NCI-H345 treated with DMSO at 0.1 percent for 48 hours (cell line): Measurements from ENCODE around the gene UBD.

Experiments used
- DNase-seq: peaks from one replicate; lab custom pipeline; 2025; ENCODE audit not compliant: unreplicated experiment; lab: John Stamatoyannopoulos, UW

The UBD gene

DNA sequence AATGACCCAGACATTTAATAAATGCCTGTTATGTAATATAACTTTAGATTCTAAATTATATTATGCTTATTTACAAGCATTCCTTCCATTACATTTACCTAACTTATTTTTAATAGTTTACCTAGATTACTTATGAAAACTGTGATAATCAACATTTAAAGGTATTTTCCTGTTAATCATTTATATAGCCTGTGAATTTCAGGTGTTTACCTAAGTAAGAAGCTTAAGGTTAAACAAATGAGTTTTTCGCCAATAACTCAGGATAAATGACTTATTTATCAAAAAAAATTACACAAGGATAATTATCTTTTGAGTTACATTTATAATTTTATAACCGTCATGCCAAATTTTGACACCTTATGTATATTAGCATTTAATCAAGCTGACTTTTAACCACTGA lies 35.5 kb downstream of the UBD start:
- DNase-seq, result no peak

GRCh38 chr6:29522227-29522626 lies 37.3 kb downstream of the UBD start:
- DNase-seq, result no peak

GRCh38 chr6:29521006-29521680 lies 38.4 kb downstream of the UBD start:
- no peak for DNase-seq

DNA sequence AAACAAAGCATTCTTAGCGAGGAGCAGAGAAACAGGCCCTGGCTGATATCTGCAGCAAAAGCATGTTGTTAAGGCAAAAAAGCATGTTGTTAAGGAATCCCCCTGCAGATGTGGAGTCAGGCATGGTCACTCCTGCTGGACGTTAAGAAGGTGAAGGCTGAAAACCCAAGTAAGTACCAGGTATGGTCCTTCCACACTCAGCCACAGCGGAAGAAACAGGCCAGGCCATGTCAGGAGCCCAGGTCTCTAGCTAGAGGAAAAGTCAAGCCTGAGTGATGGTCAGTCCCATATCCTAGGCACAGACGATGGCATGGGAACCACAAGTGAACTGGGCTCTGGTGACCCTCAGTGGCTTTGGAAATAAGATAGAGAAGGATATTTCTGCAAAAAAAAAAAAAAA lies 39.3 kb downstream of the UBD start:
- no peak for DNase-seq

DNA sequence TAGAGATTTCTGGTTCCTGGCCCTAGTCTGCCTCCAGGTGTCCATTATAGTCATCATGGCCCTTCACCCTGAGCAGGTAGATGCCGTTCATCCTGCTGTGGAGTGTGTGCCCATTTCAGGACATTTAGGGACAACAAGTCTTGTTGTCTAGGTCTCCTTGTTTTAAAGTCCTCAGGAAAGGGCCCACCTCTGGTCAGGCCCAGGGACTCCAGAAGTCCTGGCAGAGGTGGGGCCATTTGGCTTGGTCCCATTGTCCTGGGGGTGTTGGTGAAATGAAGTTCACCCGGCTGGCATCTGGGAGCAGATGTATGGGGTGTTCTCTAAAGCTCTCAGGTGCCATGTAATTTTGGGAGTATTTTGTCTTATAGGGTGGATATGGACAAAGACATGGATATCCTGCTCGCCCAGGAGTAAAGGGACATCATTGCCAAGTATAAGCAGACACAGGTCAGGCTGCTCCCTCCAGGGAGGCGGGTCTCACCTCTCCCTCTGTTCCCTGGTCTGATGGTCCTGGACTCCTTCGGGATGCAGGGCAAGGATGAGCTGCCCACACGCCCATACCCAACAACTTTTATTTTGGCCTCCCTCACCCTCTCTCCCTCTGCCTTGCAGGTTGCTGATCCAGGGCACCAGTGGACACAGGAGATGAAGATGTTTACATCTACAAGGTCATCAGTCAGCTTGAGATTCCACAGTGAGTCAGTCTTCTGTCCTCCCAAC lies 40.1 kb downstream of the UBD start:
- no peak for DNase-seq

DNA sequence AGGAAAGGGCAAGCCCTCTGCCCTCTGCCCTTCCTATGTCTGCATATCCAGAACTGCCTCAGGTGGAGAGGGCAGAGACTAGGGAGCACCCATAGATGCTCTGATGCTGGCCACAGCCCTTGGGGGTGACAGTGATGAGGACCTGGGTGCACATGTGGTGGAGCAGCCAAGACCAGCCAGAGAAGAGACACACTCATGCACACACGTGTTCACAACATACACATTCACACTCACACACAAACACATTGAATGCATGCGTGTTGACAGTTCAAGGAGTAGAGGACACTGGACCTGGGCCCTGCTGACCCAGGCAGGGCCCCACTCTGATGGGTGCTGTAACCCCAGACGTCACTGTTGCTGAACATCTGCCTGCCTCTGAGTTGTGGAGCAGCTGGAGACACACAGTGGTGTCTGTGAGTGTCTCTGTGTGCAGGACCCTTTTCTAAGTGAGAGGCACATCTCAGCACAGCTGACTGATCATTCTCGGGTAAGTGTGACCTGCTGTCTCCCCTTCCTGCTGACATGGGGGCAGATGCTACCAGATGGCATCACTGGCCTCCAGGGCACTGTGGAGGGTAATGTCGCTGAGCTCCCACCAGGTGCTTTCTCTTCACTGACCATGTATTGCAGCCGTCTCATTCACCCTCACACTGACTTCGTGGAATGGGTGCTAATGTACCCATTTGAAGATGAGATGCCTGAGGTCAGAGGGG lies 41.6 kb downstream of the UBD start:
- DNase-seq, result no peak

GRCh38 chr6:29517245-29517644 lies 42.3 kb downstream of the UBD start:
- no peak for DNase-seq

DNA sequence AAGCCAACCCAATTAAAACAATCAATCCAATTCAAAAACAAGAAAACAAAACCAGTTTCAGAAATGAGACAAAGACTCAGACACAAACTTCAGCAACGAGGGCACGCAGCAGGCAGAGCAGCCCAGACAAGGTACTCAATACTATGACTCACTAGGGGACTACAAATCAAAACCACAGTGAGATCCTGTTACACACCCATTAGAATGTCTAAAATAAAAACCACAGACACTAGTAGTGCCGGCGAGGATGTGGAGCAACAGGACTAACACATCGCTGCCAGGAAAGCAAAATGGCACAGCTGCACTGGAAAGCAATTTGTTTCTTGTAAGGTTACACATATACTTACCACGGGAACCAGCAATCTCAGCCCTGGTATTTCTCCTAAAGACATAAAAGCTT lies 43.4 kb downstream of the UBD start:
- DNase-seq, result no peak

- no peak for DNase-seq
These were observed 48.7 kb downstream of the UBD start for GRCh38 chr6:29510746-29511300.

DNA sequence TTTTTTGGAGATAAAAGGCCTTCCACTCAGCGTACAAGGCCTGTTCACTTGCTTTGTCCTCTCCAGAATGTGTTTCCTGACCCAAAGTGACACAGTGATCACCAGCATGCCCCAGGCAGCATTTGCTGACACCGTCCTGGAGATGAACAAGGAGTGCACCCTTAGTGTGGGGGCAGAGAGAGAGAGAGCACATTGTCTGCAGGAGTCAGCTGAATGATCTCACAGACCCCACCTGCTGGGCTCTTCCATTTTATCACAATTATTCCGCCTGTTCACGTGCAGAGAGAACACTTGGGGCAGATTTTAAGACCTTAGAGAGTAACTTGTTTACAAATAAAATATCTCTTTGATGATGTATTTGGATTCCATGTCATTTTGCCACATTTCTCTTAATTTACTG lies 49.3 kb downstream of the UBD start:
- no peak for DNase-seq

DNA sequence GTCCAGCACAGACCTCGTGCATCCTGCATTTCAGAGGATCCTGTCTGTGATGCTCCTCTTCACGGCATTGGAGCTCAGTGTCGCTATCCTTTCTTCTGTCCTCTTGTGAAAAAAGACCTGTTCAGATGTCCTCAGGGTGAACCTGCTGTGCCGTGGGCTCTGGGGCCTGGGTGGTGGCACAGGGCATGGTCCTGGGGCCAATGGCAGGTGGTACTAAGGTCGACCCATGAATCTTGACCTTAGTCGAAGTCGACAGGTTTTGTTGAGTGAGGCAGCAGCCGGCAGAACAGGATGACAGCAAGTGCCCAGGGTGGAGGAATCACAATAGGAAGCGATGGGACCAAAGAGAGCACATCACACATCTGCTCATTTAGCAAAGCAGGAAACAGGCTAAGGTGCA lies 49.8 kb downstream of the UBD start:
- DNase-seq, result no peak

GRCh38 chr6:29509239-29509638 lies 50.3 kb downstream of the UBD start:
- DNase-seq, result no peak

DNA sequence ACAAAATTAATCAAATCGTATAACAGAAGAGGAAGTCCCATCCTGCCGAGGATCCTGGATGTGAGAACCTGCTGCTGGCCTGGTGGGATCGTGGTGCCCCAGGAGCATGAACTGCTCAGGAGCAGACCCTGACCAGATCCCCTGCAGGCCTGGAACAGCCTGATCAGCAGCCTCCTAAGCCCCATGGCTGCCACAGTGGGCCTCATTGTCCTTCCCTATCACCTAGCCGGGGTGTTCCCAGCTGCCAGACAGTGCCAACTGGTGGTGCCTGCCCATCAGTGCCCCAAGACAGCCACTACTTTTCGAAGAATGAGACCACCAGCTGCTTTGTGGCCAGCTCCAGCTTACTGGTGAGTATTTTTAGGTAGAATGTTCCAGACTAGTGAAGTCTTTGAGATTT lies 52.2 kb downstream of the UBD start:
- no peak for DNase-seq

- DNase-seq, result no peak
These were observed 53.0 kb downstream of the UBD start for GRCh38 chr6:29506446-29507067.

DNA sequence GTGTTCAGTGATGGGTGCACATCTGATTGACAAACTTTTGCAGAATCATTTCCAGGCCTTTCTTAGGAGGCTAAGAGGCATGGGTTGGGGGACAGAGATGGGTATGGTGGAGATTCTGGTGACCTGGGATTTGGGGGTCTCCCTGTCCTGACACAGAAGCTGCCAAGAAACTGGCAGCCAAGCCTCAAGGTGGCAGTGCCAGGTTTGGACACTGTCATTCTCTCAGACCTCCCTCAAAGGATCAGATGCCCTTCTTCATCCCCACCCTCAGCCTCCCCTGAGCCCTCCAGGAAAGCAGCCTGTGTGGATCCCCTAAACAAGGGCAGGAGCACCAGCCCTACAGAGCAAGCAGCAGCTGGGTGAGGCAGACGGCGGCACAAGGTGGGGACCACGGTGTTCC lies 53.7 kb downstream of the UBD start:
- no peak for DNase-seq
